Hepatocyte (in vitro differentiated cells): ENCODE data around the gene DISP2.

Experiments used
- EZH2 ChIP-seq: fragments of 200-600 bp; sonication (generic); IDR thresholded peaks from 2 replicates; pipeline ENCODE4 v1.6.1; 2016; ENCODE audit warnings: antibody characterized with exemption, mild to moderate bottlenecking, borderline replicate concordance
- EZH2phosphoT487 ChIP-seq: fragments of 200-600 bp; sonication (generic); IDR thresholded peaks from one replicate; pipeline ENCODE4 v1.6.1; 2018; ENCODE audit warnings: antibody characterized with exemption, mild to moderate bottlenecking, low read depth, moderate library complexity; ENCODE audit not compliant: unreplicated experiment, severe bottlenecking
- TF ChIP-seq, protein P1 (sequence below): fragments of 200-600 bp; sonication (generic); IDR thresholded peaks from 2 replicates; pipeline ENCODE4 v1.5.1; 2016; ENCODE audit warnings: antibody characterized with exemption, mild to moderate bottlenecking; ENCODE audit not compliant: poor library complexity

DNA sequence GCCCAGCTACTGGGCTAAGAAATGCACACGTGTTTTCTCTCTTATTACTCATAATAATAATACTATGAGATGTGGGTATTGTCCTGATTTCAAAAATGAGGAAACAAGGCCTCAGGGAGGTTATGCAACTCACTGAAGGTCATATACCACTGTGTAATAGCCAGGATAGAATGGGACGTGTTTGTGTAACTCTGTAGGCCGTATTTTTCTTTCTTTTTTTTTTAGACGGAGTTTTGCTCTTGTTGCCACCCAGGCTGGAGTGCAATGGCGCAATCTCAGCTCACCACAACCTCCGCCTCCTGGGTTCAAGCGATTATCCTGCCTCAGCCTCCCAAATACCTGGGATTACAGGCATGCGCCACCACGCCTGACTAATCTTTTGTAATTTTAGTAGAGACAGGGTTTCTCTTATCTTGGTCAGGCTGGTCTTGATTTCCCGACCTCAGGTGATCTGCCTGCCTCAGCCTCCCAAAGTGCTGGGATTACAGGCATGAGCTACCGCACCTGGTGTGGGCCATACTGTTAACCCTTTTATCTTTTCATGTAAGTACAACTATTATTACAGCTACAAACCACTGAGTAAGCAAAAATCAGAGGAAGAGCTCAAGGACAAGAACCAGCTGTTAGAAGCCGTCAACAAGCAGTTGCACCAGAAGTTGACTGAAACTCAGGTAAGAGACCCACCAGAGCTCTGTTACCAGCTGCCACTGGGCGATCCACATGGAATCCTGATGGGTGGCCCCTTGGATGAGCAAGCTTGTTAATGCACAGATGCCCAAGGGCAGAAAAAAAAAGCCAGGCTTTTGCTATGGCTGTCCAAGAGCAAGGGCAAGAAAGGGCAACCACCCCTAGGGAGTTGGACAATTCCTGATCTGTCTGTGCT lies 31.2 kb downstream of the DISP2 start:
- TF ChIP-seq, protein P1, sequence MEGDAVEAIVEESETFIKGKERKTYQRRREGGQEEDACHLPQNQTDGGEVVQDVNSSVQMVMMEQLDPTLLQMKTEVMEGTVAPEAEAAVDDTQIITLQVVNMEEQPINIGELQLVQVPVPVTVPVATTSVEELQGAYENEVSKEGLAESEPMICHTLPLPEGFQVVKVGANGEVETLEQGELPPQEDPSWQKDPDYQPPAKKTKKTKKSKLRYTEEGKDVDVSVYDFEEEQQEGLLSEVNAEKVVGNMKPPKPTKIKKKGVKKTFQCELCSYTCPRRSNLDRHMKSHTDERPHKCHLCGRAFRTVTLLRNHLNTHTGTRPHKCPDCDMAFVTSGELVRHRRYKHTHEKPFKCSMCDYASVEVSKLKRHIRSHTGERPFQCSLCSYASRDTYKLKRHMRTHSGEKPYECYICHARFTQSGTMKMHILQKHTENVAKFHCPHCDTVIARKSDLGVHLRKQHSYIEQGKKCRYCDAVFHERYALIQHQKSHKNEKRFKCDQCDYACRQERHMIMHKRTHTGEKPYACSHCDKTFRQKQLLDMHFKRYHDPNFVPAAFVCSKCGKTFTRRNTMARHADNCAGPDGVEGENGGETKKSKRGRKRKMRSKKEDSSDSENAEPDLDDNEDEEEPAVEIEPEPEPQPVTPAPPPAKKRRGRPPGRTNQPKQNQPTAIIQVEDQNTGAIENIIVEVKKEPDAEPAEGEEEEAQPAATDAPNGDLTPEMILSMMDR: no peak
- TF ChIP-seq EZH2 (no peak), EZH2phosphoT487 (no peak)
